A549 (cell line): ENCODE measurements around the gene PIR.
A peak's percentile ranks its signal among the peaks of the same experiment; 100 is the strongest.

Source experiments
- CBX2 ChIP-seq: fragments of 200-600 bp; sonication (generic); IDR thresholded peaks from 2 replicates; pipeline ENCODE4 v1.6.1; 2016; ENCODE audit warnings: low read depth, mild to moderate bottlenecking, borderline replicate concordance
- CTCF ChIP-seq: fragments of >200 bp; sonication (Bioruptor Twin); formaldehyde crosslinking; IDR thresholded peaks from 3 replicates; pipeline ENCODE4 v1.5.1; 2016
- ELK1 ChIP-seq: fragments of 150-350 bp; IDR thresholded peaks from 2 replicates; pipeline ENCODE4 v1.6.1; 2014; ENCODE audit warnings: low read depth, mild to moderate bottlenecking, low read length
- GATA3 ChIP-seq: IDR thresholded peaks from 2 replicates; pipeline ENCODE4 v1.6.1; 2012; ENCODE audit warnings: borderline replicate concordance
- HDAC2 ChIP-seq: fragments of 200-600 bp; sonication (generic); IDR thresholded peaks from 2 replicates; pipeline ENCODE4 v1.6.1; 2016
- HOXA7 ChIP-seq: fragments of 250-450 bp; sonication (Bioruptor Pico); IDR thresholded peaks from 2 replicates; pipeline ENCODE4 v1.5.0; 2020; ENCODE audit warnings: mild to moderate bottlenecking, moderate library complexity
- HOXB5 ChIP-seq: fragments of 250-450 bp; sonication (Bioruptor Pico); IDR thresholded peaks from 2 replicates; pipeline ENCODE4 v1.5.0; 2020; ENCODE audit warnings: mild to moderate bottlenecking, moderate library complexity
- JUN ChIP-seq, 2 experiments: fragments of >200 bp; sonication (Bioruptor Twin); formaldehyde crosslinking; IDR thresholded peaks; 2 replicates in 1 of 2; 3 replicates in 1 of 2; pipeline ENCODE4 v1.6.1; 2016 to 2017
- POLR2A ChIP-seq: IDR thresholded peaks from 2 replicates; pipeline ENCODE4 v1.6.1; 2012; ENCODE audit warnings: mild to moderate bottlenecking, low read length
- POLR2AphosphoS2 ChIP-seq: conservative IDR thresholded peaks from 2 replicates; pipeline ENCODE4 v1.6.1; 2012; ENCODE audit warnings: low read length, improper control_type of control experiment, inconsistent platforms
- REST ChIP-seq: fragments of 200-600 bp; sonication (generic); IDR thresholded peaks from 2 replicates; pipeline ENCODE4 v1.6.1; 2016; ENCODE audit warnings: antibody characterized with exemption, mild to moderate bottlenecking, moderate library complexity
- USF2 ChIP-seq: fragments of 450-650 bp; IDR thresholded peaks from 2 replicates; pipeline ENCODE4 v1.6.1; 2014; ENCODE audit warnings: antibody characterized with exemption
- ZFP36 ChIP-seq: fragments of 450-650 bp; IDR thresholded peaks from 2 replicates; pipeline ENCODE4 v1.6.1; 2014; ENCODE audit warnings: borderline replicate concordance; ENCODE audit not compliant: partially characterized antibody

- TF ChIP-seq POLR2AphosphoS2 (no peak), CTCF (peak; percentile 52), GATA3 (no peak), CBX2 (no peak), USF2 (no peak), REST (no peak), POLR2A (peak; percentile 77), JUN (IDR thresholded peaks at IDR 0.05) (peak; percentile 42 to 65; a peak in 3 of 5 replicates), HOXA7 (CRISPR knock-in tag) (no peak), HOXB5 (CRISPR knock-in tag) (no peak; the same call in 1 of the 2 replicates), ZFP36 (no peak), ELK1 (no peak), HDAC2 (no peak)
These were observed at the start of gene PIR for GRCh38 chrX:15493118-15493962.
